ENCODE results near the gene COL23A1.
"Not testable (repeated sequence)": the region's sequence is repeated elsewhere in the genome, so short reads cannot be mapped to it uniquely, and the experiment has no call there.

Gene COL23A1

GRCh38 chr5:178490935-178491652 lies 99.1 kb downstream of the COL23A1 start:
- no peak overlapping the region for H3K27ac ChIP-seq
- H3K27me3 ChIP-seq, result no peaks in the 10 kb centered on the region
- H3K4me1 ChIP-seq, result no peaks in the 10 kb centered on the region
- no peaks in the 10 kb centered on the region for H3K36me3 ChIP-seq
- H3K4me3 ChIP-seq, result no peak overlapping the region
- intact Hi-C loops (cut with DNase I; ENCODE audit: low total_unique reads), result no loop called here
- no peak for DNase-seq
- TF ChIP-seq CTCF (IDR thresholded peaks at IDR 0.05), result no peak
- peaks cover 0 to 3% (median 0%) of the 10 kb centered on the region in 3 donors for H3K9me3 ChIP-seq

DNA sequence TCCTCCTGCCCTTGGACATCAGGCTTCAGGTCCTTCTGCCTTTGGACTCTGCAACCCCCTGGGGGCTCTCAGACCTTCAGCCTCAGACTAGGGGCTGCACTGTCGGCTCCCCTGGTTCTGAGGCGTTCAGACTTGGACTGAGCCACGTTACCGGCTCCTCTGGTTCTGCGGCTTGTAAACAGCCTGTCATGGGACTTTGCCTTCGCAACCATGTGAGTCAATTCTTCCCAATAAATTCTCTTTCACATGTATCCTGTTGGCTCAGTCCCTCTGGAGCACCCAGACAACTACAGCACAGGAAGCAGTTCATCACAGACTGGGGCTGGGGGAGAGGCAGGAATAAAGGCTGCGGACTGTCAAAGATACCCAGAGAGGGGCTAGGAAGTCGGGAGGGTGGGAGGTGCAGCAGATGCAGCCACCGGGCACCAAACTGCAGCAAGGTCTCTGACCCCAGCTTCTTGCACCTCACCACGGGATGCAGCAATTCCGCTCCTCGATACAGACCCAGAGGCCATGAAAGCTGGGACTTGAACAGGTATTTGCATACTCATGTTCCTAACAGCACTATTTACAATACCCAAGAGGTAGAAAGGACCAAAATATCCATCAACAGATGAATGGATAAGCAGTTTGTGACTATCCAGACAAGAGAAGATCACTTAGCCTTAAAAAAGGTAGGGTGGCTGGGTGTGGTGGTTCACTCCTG lies 100.8 kb downstream of the COL23A1 start:
- intact Hi-C loops (cut with DNase I; ENCODE audit: low total_unique reads), result no loop called here
- Histone ChIP-seq H3K4me3 (no peak overlapping the region), H3K36me3 (no peaks in the 10 kb centered on the region), H3K27me3 (no peaks in the 10 kb centered on the region), H3K9me3 (peaks cover 0 to 3% (median 0%) of the 10 kb centered on the region in 3 donors), H3K4me1 (no peaks in the 10 kb centered on the region), H3K27ac (no peak overlapping the region)
- no peak for TF ChIP-seq CTCF (IDR thresholded peaks at IDR 0.05)
- DNase-seq, result no peak

- no peak overlapping the region for H3K4me3 ChIP-seq
- no peaks in the 10 kb centered on the region for H3K27me3 ChIP-seq
- intact Hi-C loops (cut with DNase I; ENCODE audit: low total_unique reads), result no loop called here
- H3K36me3 ChIP-seq, result no peaks in the 10 kb centered on the region
- no peak for DNase-seq
- TF ChIP-seq CTCF (IDR thresholded peaks at IDR 0.05), result no peak
- H3K9me3 ChIP-seq, result peaks cover 0 to 3% (median 0%) of the 10 kb centered on the region in 3 donors
- H3K4me1 ChIP-seq, result no peaks in the 10 kb centered on the region
- no peak overlapping the region for H3K27ac ChIP-seq
These were observed 101.5 kb downstream of the COL23A1 start for GRCh38 chr5:178488696-178489095.

- no peak for TF ChIP-seq CTCF (IDR thresholded peaks at IDR 0.05)
- intact Hi-C loops (cut with DNase I; ENCODE audit: low total_unique reads), result no loop called here
- Histone ChIP-seq H3K9me3 (peaks cover 0 to 3% (median 0%) of the 10 kb centered on the region in 3 donors), H3K4me3 (no peak overlapping the region), H3K27ac (no peak overlapping the region), H3K4me1 (no peaks in the 10 kb centered on the region), H3K36me3 (no peaks in the 10 kb centered on the region), H3K27me3 (no peaks in the 10 kb centered on the region)
- DNase-seq, result no peak
These were observed 102.1 kb downstream of the COL23A1 start for GRCh38 chr5:178487911-178488600.

- intact Hi-C loops (cut with DNase I; ENCODE audit: low total_unique reads); H3K4me1 ChIP-seq; H3K27ac ChIP-seq; H3K4me3 ChIP-seq; H3K36me3 ChIP-seq; H3K27me3 ChIP-seq; DNase-seq; H3K9me3 ChIP-seq: not testable (repeated sequence)
These were observed 103.2 kb downstream of the COL23A1 start for GRCh38 chr5:178486878-178487512.

Measured in tibial artery (tissue), 4 donors.